ENCODE results near the gene TLR7.
A peak's percentile ranks its signal among the peaks of the same experiment; 100 is the strongest.

TLR7 gene

DNA sequence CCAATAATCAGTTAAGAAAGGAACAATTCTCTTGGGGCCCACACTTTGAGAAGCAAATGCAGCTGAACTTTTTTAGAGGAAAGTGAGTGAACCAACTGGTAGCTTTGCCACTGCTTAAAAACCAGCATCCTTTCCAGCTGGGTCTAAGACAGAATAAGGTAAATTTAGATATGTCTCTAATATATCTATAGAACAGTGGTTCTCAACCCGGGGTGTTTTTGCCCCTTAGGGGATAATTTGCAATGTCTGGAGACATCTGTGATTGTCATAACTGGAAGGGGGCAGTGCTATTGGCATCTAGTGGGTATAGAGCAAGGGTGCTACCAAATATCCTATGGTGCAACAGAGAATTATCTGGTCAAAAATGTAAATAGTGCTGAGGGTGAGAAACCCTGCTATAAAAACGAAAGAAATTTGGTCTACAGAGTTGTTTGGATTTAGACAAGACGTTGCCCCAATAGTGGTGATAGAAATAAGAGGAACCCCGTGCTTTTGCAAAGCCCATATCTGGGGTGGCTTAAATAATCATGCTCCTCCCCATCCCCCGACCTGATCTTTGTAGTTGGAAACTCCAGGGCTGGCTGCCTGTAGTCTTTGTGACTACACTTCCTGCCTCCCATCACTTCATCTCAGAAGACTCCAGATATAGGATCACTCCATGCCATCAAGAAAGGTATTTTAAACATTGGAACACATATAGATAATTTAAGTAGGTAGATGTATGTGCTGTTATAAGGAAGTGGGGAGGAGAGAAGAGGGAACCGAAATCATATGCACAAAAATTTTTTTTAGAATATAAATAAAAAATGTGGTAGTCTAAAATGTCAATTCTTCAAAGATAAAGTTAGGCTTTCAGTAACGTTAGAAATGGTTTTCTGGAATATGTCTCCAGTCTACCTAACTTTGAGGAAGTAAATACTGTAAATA, at the start of gene TLR7:
TLR7 (plus strand) TSS at position 622 of the 927 bp plus-strand sequence. CDS start 507 bp downstream, outside the sequence.
- peak; percentile 37 for DNase-seq

- DNase-seq, result no peak
These were observed 49.3 kb upstream of the TLR7 start for GRCh38 chrX:12817528-12817927.

- no peak for DNase-seq
These were observed 47.6 kb upstream of the TLR7 start for GRCh38 chrX:12819222-12819621.

- no peak for DNase-seq
These were observed 46.1 kb upstream of the TLR7 start for GRCh38 chrX:12820737-12821136.

DNA sequence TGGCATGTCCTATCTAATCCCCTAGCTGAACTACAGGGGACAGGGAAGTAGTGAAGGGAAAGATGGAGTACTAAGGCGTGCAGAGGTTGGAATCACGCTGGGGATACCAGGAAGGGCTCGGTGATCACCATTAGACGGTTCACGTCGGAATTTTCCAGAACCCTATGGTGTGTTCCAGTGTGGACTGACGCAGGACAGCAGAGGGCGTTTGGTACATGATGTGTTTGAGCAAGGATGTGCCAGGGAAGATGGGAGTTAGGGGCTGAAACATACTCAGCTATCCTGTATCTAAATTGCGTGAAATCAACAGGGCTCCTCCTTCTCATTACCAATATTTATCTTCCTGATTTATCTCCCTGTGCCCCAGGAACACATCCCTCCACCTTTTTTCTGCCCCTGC, 41.9 kb upstream of the TLR7 start:
- no peak for DNase-seq

DNA sequence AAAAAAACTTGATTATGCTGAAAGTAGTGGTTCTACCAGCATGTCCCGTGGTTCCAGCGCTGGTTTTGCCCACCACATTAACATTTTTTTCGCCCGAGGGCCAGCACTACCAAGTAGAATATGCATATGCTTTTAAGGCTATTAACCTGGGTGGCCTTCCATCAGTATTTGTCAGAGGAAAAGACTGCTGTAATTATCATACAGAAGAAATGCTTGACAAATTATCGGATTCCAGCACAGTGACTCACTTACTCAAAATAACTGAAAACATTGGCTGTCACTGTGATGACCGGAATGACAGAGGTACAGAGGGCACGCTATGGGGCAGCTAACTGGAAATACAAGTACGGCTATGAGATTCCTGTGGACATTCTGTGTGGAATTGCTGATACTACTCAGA, 41.1 kb upstream of the TLR7 start:
- no peak for DNase-seq

DNA sequence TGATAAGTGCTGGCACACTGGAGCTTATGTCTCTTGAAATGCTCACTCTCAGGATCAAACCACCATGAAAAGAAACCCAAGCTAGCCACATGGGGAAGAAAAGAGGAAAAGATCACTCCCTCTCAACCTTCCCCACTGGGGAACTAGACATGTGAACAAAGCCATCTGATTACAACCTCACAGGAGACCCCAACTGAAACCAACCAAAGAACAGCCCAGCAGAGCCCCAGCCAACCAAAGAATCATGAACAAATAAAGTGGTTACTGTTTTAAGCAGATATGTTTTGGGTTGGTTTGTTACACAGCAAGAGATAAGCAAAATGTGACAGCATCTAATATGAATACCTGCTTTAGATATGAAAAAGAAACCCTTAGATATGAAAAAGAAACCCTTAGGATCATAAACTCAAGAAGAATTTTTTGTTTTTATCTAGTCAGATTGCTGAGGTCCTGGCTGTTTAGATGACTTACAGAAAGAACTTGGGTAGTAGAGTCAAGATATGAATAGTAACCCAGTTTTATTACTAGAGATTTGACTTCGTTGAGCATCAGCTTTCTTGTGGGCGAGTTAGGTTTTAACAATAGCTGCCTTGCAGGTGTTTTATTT, 23.7 kb upstream of the TLR7 start:
- no peak for DNase-seq

GRCh38 chrX:12843668-12844279, 23.1 kb upstream of the TLR7 start:
- DNase-seq, result peak; percentile 56

DNA sequence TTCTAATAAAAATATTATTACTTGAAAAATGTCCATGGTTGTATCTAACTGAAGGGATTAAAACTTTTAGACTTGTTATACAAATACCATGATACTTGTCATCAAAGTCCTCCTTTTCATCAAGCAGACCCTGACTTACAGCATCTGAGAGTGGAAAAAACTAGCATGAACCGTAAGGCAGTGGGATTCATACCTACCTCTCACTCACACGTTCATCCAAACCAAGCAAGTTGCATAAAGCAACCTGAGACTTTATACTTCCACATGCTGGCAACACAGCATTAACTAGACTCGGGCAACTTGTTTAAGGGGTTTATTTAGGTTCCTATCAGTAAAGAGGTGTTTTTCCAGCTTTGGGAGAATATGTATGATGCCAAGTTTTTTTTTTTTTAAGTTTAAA, 22.6 kb upstream of the TLR7 start:
- DNase-seq, result no peak

DNA sequence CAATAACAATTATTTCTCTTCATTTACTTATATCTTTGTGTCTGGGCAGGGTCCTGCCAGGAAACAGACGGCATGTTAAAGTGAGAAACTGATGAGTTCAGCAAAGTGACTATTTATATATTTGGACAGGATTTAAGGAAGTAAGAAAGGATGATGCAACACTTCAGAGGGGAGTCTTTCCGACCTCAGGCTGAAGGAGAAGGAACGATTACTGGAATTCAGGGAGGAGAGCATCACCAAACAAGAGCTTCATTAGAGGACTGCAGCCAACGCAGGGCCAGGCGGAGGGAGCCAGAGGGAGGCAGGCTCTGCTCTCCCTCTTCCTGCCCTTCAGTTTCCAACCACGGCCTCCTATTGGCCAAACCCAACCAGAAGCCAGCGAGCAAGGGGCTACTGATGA, 1.5 kb upstream of the TLR7 start:
- DNase-seq, result peak; percentile 61

- peak; percentile 42 for DNase-seq
These were observed 813 bp downstream of the TLR7 start for GRCh38 chrX:12867685-12868084.

DNA sequence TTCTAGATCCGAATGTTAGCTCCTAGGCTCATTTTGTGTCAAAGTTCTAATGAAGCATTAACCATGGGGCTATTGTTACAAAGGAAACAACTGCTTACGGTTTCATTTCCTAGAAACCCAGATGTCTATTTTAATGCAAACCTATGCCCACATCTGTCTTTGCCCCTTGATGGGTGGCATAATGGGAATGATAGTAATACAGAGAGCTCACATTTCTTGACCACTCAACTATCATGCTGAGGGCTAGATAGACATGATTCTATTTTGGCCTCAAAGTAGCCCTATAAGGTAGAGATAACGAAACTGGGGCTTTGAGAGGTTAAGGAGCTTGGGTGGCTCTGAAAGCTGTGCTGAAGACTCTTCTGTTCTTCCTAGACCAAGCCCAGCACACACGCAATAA, 1.9 kb downstream of the TLR7 start:
- no peak for DNase-seq

DNA sequence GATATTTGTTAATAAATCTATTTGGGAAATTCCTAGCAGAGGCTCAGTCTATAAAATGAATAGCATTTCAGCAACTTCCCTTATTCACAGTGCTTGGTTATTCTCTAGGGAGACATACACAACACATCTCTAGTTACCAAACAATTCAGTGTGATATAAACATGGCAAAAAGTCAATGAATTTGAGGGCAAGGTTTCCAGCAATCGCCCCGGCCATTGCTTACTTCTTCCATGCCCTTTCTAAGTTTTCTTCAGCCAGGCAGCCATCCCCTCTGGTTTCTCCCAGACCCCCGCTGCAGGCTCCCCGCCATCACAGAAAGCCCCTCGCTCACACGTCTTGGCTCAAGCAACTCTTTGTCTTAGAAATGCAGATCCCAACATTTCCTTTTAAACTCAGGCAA, 4.4 kb downstream of the TLR7 start:
- DNase-seq, result peak; percentile 31

DNA sequence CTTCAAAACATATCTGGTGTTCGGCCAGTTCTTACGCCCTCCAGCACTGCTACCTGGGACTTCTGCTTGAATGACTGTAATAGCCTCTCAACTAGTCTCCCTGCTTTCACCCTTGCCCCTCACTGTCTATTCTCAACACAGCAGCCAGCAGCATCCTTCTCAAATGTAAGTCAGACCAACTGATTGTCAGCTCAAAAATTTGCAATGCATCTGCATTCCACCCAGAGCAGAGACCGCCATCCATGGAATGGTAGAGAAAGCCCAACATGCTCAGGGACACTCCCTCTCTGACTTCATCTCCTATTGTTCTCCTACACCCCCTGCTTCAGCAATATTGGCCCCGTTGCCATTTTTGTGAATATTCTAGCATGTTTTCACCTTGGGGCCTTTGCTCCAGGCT, 5.9 kb downstream of the TLR7 start:
- DNase-seq, result no peak

DNA sequence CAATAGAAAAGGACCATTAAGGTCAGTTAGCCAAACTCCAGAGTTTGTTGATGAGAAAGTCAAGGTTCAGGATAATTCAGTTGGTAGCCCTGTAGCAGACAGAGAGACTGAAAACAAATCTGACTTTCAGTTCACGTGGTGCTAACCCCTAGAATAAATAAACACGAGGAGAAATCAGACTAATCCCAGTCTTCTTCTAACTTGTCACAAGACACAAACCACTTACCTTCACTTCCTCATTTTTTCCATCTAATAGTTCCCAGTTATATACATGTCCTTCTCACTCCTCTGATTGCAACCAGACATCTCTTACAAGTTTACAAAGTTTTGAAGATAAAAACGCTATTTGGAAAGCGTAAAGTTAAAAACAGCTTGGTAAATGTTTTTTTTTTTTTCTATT, 7.7 kb downstream of the TLR7 start:
- peak; percentile 56 for DNase-seq

GRCh38 chrX:12877386-12877785, 10.5 kb downstream of the TLR7 start:
- no peak for DNase-seq

DNA sequence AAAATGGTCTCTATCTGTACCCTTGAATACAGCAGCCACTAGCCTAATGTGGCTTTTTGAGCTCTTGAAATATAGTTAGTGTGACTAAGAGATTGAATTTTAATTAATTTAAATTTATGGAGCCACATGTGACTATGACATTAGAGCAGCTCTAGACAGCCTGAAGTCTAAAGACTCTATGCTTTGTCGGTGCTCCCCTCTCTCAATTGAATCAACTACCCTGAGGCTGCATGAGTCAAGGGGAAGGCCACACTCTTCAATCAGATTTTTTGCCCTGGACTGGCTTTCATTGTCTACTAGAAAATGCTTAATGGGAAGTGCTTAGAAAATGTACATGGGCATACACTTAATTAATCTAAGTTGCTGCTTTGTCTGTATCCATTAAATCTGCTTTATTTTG, 11.7 kb downstream of the TLR7 start:
- DNase-seq, result no peak

DNA sequence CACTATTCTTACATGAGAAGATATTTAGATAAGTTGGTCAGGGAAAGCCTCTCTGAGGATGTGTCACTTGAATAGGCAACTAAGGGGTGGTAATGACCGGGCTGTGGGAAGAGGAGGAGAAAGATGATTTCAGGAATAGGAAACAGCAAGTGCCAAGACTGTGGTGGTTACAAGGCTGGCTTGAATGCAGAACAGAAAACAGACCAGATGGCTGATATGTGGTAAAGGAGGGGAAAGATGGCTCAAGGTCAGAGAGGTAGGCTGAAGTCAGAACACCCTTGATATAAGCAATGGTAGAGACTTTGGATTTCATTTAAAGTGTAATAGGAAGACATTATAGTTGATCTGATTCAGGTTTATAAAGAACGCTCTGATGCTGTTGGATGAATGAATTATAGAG, 15.0 kb downstream of the TLR7 start:
- DNase-seq, result no peak

DNA sequence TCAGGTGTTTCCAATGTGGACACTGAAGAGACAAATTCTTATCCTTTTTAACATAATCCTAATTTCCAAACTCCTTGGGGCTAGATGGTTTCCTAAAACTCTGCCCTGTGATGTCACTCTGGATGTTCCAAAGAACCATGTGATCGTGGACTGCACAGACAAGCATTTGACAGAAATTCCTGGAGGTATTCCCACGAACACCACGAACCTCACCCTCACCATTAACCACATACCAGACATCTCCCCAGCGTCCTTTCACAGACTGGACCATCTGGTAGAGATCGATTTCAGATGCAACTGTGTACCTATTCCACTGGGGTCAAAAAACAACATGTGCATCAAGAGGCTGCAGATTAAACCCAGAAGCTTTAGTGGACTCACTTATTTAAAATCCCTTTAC, 18.6 kb downstream of the TLR7 start:
- DNase-seq, result no peak

- DNase-seq, result no peak
These were observed 19.7 kb downstream of the TLR7 start for GRCh38 chrX:12886545-12886944.

DNA sequence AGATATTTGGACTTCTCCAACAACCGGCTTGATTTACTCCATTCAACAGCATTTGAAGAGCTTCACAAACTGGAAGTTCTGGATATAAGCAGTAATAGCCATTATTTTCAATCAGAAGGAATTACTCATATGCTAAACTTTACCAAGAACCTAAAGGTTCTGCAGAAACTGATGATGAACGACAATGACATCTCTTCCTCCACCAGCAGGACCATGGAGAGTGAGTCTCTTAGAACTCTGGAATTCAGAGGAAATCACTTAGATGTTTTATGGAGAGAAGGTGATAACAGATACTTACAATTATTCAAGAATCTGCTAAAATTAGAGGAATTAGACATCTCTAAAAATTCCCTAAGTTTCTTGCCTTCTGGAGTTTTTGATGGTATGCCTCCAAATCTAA, 20.3 kb downstream of the TLR7 start:
- no peak for DNase-seq

- DNase-seq, result no peak
These were observed 20.9 kb downstream of the TLR7 start for GRCh38 chrX:12887767-12888166.

GRCh38 chrX:12890467-12890866, 23.6 kb downstream of the TLR7 start:
- DNase-seq, result peak; percentile 60

DNA sequence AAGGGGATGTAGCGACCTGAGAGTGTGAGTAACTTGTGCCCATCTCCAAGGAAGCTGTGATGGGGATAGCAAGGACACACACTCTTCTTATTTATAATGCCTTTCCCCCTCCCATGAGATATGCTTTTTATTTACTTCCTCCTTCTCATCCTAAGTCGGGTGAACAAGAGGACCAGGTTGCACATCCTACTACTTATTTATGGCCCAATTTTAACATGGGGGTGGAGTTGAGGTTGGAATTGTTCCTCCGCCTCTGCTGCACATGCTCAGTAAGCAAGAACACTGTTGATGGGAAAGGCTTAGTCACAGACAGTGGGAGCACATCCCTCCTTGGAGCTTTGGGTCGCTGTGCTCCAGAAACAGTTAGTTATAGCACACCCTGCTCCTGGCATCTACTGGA, 24.3 kb downstream of the TLR7 start:
- no peak for DNase-seq

Measured in suppressor macrophage treated with lipopolysaccharide for 4 hours (primary cell).